GM12891 (cell line): ENCODE measurements around the gene LUM.

Experiments
- DNase-seq: peaks from one replicate; pipeline ENCODE4 v3.0.0; 2011; ENCODE audit warnings: low spot score; ENCODE audit not compliant: insufficient read length
- FAIRE-seq: peaks from 2 replicates; lab custom pipeline; 2011; peaks lifted over from hg19 to GRCh38; lab: Jason Lieb, UNC
- PAX5 ChIP-seq: IDR thresholded peaks from 2 replicates; pipeline ENCODE4 v1.6.1; 2011; ENCODE audit warnings: low read length, moderate library complexity, mild to moderate bottlenecking; ENCODE audit not compliant: insufficient read depth, severe bottlenecking
- POLR2A ChIP-seq: IDR thresholded peaks from 2 replicates; pipeline ENCODE4 v1.6.1; 2011; ENCODE audit warnings: low read depth, low read length, control low read depth
- POLR2AphosphoS5 ChIP-seq: IDR thresholded peaks from 2 replicates; pipeline ENCODE4 v1.6.1; 2011; ENCODE audit warnings: low read depth, low read length, control low read depth
- POU2F2 ChIP-seq: IDR thresholded peaks from 2 replicates; pipeline ENCODE4 v1.6.1; 2011; ENCODE audit warnings: low read depth, mild to moderate bottlenecking, control low read depth, low read length, moderate library complexity
- SPI1 ChIP-seq: IDR thresholded peaks from 2 replicates; pipeline ENCODE4 v1.6.1; 2011; ENCODE audit warnings: low read depth, low read length, control low read depth
- TAF1 ChIP-seq: IDR thresholded peaks from 2 replicates; pipeline ENCODE4 v1.6.1; 2011; ENCODE audit warnings: low read depth, low read length, control low read depth

The LUM gene

GRCh38 chr12:91061091-91061490, 50.2 kb downstream of the LUM start:
- FAIRE-seq (no peak), DNase-seq (no peak)
- no peak for TF ChIP-seq POU2F2
- no peak for TF ChIP-seq TAF1

DNA sequence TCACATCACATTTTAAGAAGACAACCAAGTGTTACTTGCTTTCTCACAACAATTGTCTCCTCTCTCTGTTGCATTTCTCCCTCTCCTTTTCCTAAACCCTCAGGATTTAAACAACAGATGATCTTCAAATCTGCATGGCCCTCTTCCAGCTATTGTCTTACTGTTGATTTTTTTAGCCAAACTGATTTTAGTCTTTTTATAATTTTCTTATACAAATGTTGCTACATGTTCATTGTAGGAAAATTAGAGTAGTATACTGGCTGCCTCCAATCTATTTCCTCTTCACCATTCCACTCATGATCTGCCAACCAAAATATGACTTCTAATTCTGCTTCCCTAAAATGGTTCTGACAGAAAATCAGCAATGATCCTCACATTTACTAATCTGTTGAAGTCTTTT, 52.1 kb downstream of the LUM start:
- TF ChIP-seq POLR2AphosphoS5 (no peak), POU2F2 (no peak), POLR2A (no peak), SPI1 (no peak), TAF1 (no peak), PAX5 (no peak)
- FAIRE-seq, result no peak
- no peak for DNase-seq

- TF ChIP-seq TAF1 (no peak), PAX5 (no peak), POU2F2 (no peak), POLR2A (no peak), POLR2AphosphoS5 (no peak), SPI1 (no peak)
- no peak for FAIRE-seq
- DNase-seq, result no peak
Observed at GRCh38 chr12:91058786-91059185, 52.5 kb downstream of the LUM start.

GRCh38 chr12:91057368-91058165, 53.7 kb downstream of the LUM start, which contains the start of gene KERA:
KERA (minus strand) TSS chr12:91058024; CDS start chr12:91056281, 1,743 bp downstream.
- no peak for DNase-seq
- TF ChIP-seq POLR2A, result no peak
- TF ChIP-seq PAX5, result no peak
- no peak for TF ChIP-seq POU2F2
- no peak for TF ChIP-seq SPI1
- FAIRE-seq, result no peak

- no peak for TF ChIP-seq TAF1
- TF ChIP-seq POLR2A, result no peak
- FAIRE-seq, result no peak
- DNase-seq, result no peak
Observed at GRCh38 chr12:91056488-91056887, 54.8 kb downstream of the LUM start.

- FAIRE-seq (no peak), DNase-seq (no peak)
- TF ChIP-seq POU2F2 (no peak), PAX5 (no peak), POLR2A (no peak), SPI1 (no peak)
Observed at GRCh38 chr12:91055976-91056375, 55.3 kb downstream of the LUM start.

DNA sequence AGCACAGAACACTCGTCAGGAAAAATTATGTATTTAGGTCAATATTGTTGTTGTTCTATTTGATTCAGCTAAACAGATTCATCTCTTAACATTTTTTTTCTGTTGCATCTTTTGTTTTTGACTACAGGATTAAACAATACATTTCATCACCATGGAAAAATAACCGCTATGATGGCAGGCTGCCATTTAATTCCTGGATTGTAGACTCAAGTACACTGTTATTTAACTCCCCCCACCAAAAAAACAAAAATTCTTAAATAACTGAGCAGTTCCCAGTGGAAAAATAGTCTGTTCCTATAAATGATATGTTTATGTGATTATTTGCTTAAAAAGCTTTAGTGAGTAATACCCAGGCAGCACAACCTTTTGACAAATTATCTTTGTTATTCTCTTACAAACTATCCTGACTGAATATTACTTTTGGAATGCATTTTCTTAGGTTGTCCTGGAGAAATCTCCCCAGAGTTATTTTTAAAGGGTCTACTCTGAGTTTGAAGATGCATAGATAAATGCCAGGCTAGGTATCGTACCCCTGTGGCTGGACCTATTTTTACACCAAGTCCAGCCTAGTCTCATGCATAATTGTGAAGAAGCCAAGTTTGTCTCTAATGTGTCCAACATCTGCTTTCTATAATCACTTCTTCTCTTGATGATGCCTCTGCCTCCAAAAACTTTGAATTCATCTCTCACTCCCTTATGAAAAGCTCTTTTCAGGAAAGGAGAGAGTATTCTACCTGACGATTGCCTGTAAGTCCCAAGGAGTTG, 57.2 kb downstream of the LUM start:
- DNase-seq (no peak), FAIRE-seq (no peak)
- no peak for TF ChIP-seq PAX5
- TF ChIP-seq TAF1, result no peak
- no peak for TF ChIP-seq POLR2AphosphoS5
- no peak for TF ChIP-seq POLR2A
- no peak for TF ChIP-seq SPI1
- no peak for TF ChIP-seq POU2F2
